ENCODE data around the gene MAPK8IP3.
A peak's percentile ranks its signal among the peaks of the same experiment; 100 is the strongest.
"Not testable (repeated sequence)": the region's sequence is repeated elsewhere in the genome, so short reads cannot be mapped to it uniquely, and the experiment has no call there.

MAPK8IP3 gene

DNA sequence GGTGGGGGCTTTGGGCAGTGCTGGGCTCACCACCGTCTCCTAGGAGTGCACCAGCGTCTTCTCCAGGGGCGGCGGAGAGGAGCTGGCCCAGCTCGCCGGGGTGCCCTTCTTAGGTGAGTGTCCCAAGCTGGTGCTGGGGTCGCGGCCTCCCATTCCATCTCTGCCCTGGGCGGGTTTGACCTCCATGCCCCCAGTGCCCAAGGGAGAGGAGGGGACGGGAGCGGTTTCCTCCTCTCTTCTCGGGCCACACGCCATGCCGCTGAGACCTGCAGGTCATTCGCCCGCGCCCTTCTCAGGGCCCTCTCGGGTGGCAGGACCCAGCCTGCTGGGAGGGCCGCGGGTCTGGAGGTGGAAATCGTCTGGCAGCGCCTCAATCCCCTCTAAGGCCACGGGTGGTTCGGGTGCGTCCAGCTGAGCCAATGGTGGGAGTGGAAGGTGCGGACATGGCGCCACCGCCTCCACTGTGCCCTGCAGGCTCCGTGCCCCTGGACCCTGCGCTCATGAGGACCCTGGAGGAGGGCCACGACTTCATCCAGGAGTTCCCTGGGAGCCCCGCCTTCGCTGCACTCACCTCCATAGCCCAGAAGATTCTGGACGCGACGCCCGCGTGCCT lies 82.2 kb downstream of the MAPK8IP3 start:
- DNase-seq = no peak

DNA sequence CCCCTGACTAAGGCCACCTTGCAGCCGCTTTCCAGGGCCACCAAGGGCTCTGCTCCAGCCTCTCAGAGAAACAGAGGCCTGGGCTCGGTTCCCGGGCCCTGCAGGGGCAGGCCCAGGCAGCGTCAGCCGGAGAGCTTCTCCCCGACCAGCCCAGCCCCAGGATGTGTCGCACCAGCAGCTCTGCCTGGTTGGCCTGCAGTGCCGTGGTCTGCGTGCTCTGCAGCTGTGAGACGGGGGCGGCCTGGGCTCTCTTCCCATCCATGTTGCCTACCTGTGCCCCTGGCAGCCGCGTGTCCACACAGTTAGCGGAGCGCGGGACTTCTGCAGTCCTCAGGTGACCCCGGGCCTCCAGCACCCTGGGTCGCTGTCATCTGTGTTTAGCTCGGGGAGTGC lies 82.7 kb downstream of the MAPK8IP3 start:
- no peak for DNase-seq

DNA sequence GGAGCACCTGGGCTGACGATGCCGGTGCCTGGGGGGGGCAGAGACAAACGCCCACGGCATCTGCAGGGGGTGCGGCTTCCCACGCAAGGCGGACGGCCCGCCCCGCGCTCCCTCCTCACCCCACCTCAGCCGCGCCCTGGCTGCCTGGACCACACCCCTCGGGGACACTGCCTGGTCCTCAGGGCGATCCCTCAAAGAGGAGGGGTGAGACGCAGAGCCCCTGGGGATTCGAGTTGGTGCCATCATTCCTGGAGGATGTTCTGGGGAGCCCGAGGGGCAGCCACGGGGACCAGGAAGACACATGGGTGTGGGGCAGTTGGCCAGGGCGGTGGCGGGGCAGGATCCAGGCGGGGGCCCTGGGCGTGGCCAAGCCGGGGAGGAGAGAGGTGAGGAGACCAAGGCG lies 83.6 kb downstream of the MAPK8IP3 start:
- DNase-seq = no peak

DNA sequence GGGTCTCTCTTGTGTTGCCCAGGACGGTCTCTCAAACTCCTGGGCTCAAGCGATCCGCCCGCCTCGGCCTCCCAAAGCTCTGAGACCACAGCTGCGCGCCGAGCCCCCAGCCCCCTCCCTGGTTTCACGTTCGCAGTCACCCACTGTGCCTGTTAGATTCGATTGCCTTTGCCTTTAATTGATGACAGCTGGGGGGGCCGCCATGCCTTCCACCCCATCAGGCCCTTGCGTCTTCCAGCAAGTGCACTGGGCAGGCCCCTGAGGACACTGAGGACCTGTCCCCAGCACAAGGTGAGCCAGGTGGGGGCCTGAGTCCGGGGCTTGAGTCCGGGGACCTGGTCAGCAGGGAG lies 84.2 kb downstream of the MAPK8IP3 start:
- no peak for DNase-seq

DNA sequence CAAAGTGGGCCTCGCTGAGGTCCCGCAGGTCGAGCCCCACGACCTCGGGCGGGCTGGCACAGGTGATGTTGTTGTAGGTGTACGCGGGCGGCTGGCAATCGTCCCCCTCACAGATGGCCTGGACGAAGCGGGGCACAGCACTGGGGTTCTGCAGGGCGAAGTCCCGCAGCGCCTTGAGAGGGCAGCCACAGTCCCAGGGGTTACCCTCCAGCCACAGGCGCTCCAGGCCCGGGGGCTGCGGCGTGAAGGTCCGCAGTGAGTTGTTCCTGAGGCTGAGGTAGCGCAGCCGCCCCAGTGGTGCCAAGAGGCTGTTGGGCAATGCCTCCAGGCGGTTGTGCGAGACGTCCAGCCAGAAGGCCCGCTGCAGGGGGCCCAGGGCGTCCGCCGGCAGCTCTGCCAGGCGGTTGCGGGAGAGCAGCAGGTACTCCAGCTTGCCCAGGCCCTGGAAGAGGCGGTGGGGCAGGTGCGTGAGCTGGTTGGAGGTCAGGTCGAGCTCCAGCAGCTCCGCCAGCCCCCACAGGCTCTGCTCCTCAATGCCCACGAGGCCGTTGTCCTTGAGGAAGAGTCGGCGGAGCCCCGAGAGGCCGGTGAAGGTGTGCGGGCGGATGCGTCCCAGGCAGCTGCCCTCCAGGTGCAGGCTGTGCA lies 84.7 kb downstream of the MAPK8IP3 start:
- DNase-seq = no peak

DNA sequence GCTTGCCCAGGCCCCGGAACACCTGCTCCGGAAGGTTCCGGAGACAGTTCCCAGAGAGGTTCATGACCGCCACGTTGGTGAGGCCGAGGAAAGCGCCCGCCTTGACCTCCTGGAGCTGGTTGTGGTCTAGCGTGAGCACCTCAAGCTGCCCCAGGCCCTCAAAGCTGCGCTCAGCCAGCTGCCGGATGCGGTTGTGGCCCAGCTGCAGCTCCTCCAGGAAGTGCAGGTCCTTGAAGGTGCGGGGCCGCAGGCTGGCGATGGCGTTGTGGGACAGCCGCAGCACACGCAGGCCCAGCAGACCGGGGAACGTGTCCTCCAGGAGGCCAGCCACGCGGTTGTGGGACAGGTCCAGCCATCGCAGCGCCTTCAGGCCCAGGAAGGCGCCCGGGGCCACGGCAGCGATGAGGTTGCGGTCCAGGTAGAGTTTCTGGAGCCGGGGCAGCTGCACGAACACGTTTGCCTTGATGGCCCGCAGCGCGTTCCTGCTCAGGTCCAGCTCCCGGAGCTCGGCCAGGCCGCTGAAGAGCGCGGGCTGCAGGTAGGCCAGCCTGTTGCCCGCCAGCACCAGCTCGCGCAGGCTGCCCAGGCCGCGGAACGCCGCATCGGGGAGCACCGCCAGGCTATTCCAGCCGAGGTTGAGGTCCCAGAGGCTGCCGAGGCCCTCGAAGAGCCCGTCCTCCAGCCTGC lies 85.4 kb downstream of the MAPK8IP3 start:
- DNase-seq = no peak

DNA sequence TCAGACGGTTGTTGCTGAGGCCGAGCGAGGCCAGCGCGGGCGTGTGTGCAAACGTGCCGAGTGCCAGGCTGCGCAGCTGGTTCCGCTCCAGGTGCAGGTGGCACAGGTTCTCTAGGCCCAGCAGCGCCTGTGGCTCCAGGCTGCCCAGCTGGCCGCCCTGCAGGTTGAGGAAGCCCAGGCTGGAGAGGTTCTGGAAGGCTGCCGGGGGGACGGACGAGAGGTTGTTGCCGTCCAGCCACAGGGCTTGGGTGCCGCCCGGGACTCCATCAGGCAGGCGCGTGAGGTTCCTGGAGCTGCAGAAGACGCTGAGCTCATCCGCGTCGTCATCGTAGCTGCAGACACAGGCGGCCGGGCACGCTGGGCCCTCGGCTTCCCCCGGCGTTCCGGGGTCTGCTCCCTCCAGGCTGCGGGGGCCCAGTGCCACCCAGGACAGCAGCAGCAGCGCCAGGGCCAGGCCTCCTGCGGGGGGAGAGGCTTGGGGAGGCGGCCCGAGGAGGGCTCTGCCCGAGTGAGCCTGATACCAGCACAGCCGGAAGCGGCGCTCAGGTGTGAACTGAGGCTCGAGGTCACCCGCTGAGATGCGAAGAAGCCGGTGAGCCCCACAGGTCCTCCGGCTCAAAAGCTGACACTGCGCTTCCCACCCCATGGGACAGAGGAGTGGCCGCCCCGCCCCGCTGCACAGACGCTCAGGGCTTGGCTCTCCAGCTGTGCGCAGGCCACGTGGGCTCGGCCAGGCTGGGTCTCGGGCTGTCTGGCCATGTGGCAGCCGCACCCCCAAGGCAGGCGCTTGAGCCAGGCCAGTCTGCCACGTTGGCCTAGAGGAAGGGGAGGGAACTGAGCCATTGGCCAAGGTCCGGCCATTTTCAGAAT lies 86.2 kb downstream of the MAPK8IP3 start:
- no peak for DNase-seq

DNA sequence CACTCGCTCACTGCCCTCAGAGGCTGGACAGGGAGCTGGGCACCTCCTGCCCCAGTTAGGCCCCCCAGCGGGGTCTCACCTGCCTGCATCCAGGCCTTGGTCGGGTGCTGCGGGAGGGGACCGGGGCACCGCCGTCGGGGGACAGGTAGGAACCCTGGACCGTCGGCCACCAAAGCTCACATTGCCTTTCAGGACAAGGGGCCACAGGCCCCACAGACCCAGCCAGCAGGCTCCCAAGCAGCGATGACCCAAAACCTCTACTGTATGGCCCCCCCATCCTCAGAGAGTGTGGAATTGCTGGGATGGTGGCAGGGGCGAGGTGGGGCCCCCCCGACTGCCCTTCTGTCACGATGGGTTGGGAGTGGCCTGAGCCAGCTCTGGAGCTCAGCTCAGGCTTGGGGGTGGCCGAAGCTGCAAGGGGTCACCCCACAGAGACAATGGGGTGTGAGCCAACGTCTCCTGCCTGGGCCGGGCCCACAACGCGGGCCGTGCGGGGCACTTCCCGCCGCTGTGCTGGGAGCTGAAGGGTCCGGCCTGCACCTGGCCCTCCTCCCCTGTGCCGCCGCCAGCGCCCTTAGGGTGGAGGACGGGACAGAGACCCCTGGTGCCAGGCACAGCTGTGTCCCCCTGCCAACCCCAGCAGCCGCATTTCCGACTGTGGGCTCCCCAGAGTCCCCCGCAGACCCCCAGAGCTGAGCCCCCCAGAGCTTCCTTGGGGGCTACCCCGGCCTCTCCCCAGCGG lies 87.0 kb downstream of the MAPK8IP3 start:
- no peak for DNase-seq

DNA sequence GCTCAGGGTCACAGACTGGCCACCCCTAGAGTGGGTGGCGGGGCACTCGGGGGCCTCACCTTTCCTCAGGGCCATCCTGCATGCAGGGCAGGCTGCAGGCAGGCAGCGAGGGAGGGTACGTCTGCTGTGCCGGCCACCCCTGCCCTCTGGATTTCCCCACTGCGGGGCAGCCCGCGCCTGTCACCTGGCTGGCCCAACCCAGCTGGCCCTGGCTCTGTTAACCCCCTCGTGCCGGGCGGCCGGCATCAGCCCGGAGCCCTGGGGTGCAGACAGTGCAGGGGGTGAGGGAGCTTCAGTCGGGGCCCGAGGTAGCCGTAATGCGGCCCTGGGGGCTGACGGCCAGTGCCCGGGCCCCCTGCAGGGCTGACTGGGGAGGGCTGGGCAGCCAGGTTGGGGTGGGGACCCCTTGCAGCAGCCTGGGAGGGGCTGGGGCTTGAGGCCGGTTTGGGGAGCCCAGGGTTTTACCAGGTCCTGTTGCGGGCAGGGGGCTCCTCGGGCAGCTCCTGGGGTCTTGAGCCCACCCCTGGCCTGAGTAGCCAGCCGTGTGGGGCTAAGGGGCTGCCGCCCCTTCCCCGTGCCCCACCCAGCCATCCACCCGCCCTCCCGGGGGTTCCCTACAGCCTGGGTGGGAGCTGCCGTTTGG lies 87.7 kb downstream of the MAPK8IP3 start, which contains the start of gene IGFALS:
Gene IGFALS (minus strand): TSS at position 128 of the 643 bp plus-strand sequence. CDS start 53 bp downstream, at position 75.
- no peak for DNase-seq

DNA sequence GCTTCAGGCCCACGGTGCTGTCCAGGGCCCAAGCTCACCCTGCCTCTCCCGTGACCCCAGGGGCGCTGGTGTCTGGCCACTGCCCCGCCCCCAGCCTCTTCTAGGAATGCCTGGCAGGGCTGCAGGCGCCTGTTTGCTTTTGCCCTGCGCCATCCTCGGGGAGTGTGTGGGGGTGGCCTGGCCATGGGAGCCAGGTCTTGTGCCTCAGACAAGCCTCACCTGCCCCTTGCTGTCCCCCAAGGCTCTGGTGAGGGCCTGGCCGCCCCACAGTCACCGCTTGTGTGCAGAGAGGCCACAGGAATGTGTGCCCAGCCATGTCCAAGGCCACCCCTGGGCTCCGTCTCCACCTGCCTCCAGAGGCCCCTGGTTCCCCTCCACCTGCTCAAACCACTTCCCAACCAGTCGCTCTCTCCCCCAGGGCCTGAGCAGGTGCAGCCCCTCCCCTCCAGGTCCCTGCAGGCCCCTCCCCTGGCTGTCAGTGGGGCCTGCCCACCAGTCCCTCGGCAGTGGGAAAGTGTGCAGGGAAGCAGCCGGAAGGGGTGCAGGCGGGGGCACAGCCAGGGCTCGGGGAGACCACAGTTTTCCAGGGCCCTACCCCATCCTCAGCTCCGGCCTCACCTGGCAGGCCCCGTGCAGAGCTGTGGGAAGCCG lies 88.4 kb downstream of the MAPK8IP3 start:
- no peak for DNase-seq

DNA sequence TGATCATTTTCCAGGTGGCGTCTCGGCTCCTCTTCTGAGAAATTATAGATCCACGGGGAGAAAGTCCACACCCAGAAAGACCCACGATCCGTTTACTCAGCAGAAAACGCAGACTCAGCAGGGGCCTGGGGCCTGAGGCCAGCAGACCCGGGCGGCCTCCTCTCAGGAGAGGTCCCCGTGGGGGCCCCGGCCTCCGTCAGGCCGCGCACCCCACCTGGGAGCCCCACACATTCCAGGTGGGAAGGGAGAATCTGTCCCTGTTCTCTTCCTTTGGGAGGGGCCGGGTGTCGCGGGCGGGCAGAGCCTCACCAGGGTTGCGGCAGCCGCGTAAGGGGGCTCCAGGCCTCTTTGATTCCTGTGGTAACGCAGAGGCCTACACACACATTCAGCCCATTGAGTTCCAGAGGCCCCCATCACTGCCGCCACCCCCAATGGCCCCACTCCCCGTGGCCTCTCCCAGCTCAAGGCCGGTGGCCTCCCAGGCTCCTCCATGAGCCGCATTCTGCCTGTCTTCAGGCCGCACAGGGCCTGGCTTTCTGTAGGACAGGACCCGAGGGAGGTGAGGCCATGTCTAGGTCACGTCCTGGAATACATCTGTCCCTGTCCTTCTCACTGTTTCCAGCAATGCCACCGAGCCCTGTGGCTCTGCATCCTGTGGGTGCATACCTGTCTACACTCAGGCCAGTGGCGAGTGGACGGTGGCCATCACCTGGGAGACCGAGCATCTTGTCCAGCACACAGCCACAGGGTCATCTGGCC lies 89.1 kb downstream of the MAPK8IP3 start:
- DNase-seq = no peak

DNA sequence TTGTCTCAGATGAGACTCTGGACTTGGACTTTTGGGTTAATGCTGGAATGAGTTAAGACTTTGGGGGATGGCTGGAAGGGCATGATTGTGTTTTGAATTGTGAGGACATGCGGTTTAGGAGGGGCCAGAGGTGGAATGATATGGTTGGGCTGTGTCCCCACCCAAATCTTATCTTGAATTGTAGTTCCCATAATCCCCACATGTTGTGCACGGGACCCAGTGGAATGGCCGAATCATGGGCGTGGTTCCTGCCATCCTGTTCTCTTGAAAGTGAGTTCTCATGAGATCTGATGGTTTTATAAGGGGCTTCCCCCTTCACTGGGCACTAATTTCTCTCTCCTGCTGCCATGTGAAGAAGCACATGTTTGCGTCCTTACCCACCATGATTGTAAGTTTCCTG lies 93.3 kb downstream of the MAPK8IP3 start:
- not testable (repeated sequence) for DNase-seq

DNA sequence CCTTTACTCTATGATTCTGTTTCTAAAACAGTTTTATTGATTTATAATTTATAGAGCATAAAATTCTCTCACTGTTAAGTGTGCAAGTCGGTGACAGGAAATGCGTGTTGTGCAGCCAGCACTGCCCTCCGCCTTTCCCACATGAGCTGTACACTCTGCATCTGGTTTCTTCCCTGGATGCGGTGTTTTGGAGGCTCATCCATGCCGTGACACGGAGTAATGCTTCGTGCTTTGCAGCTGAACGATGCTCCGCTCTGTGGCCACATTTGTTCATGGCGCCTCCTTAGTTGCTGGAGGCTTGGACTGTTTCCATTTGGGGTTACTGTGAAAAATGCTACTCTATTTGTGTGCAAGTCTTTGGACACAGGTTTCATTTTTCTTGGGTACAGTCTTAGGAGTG lies 94.7 kb downstream of the MAPK8IP3 start:
- DNase-seq = no peak

DNA sequence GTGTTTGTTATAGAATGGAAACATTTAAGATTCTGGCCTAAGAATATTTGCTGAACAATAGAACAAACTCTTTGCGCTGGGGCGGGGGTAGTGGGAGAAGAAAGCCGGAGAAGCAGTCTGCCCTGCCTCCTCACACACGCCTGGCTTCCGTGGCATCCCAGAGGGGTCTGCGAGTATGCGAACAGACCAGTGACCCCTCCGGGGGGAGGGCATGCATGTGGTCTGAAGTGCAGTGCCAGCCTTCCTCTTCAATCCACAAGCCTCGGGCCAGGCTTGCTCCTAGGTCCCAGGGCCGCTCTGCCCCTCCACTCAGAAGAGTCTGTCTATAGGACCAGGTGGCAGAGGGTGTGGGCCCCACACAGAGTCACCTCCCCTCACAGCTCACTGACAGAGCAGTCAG lies 101.6 kb downstream of the MAPK8IP3 start:
- DNase-seq = no peak

DNA sequence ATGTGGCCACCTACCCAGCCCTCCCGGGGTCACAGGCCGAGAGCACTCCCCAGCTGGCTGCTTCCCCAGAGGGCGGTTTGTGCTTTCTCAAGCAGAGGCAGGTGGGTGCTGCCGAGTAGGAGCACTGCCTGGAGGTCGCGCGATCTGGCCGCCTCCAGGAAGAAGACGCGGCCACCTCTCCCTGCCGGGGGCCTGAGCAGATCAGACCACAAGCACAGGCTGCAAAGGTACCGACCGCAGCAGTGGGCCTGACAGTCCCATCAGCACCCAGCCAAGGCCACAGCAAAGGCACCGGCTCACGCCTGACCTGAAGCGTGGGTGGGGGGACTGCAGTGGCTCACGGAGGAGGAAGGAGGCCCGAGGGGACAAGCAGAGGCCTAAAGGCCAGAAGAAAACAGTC lies 102.7 kb downstream of the MAPK8IP3 start:
- no peak for DNase-seq

DNA sequence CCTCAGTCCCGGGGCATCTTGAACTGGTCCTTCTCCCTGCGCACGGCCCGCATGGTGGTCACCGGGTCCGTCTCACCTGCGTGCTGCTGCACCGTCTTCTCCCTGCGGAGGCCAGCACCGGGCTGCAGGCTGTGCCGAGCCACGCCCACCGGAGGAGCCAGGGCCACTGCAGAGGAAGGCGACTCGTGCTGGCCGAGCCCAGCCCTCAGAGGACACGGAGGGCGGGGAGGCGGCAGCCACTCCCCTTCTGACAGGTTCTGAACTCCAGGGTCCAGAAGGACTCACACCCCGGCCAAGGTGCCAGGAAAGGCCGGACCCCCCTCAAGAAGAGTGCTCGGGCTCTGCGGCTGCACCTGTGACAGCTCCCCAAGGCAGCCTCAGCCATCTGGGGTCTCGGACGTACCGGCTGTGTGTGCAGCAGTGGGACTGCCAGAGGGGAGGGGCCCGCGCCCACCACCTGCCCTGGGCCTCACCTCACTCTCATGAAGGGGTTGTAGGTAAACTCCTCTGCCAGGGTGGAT lies 103.3 kb downstream of the MAPK8IP3 start:
- DNase-seq = no peak

DNA sequence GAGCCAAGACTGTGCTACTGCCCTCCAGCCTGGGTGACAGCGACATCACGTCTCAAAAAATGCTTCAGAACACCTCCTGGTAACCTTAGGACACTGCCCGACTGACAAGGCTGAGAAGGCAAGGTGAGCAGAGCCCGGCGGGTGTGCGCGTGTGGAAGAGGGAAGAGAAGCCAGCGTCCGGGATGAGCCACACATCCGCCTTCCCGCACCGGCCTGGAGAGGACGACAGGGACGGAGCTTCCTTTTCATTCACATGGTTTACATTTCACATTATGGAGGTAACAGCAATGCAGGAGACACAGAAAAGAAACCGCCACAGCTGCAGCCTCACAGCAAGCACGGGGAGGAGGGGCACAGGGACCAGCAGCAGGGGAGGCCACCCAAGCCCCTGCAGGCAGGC lies 104.1 kb downstream of the MAPK8IP3 start:
- no peak for DNase-seq

DNA sequence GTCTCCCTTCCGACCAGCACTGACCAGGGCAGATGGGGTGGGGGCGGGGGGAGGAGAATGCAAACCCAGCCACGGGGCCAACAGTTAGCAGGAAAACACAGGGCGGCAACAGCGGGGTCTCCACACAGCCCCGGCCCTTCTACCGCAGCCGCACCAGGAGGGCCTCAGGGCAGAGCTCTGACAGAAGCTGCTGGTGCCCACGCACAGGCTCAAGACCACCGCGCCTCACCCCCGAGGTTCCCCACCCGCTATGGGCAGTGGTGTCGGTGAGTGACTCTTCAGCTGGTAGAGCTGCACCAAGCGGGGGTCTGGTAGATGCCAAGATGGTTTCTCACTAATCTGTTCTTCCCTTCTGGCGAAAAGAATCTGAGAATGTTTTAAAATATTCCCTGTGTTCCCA lies 104.5 kb downstream of the MAPK8IP3 start:
- DNase-seq = no peak

DNA sequence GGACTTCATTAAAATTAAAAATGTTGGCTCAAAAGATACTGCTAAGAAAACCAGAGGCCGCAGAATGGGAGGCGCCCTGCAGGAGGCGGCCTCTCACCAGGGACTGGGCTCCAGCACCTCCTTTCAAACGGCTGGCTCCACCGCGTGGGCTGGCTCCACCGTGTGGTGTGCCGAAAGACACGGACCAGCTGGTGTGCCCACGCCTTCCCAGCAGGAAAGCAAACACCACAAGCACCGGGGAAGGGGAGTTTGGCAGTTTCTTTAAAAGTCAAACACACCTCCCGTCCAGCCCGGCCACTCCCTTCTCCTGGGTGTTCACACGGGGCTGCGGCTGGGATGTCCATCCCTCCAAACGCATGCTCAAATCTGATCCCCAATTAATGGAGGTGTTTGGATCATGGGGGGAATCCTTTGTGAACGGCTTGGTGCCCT lies 106.8 kb downstream of the MAPK8IP3 start:
- DNase-seq = peak; percentile 35 to 47

DNA sequence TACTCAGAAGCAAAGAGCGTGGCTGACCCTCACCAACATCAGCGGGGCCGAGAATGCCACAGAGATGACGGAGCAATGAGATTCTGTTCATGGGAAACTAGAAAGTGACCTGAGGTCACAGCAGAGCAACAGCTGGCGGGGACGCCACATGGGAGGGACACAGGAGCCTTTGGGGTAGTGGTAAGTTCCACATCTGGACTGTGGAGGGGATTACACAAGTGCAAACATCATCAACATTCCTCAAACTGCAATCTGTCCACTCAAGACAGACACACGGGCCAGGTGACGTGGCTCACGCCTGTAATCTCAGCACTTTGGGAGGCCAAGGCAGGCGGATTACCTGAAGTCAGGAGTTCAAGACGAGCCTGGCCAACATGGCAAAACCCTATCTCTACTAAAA lies 109.5 kb downstream of the MAPK8IP3 start:
- DNase-seq = no peak
